GM15510 (cell line): Measurements from ENCODE around the gene ACADL.

Experiments used
- POLR2A ChIP-seq: IDR thresholded peaks from 3 replicates; pipeline ENCODE4 v1.6.1; 2011; ENCODE audit warnings: borderline replicate concordance; ENCODE audit not compliant: insufficient read length; ENCODE audit errors: extremely low read depth

ACADL gene

GRCh38 chr2:210224591-210224940, 681 bp downstream of the ACADL start:
- no peak for TF ChIP-seq POLR2A

DNA sequence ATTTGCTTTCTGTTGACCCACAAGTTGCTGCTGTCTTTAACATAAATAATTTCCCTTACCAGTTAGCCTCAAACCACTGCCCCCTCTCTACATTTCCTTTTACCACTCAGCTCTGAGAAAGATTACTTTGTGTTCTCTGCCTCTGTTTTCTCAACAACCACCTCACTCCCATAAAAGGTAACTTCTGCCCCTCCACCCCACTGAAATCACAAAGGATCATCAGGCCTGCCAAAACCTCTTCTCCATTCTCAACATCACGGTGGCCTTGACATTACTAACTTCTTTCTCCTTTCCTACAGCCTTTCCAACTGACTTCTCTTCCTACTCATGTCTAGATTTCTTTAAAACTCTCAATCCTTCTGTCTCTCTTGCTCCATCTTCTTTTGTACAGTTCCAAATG, 10.1 kb downstream of the ACADL start:
- TF ChIP-seq POLR2A: no peak

- no peak for TF ChIP-seq POLR2A
These were observed 15.1 kb downstream of the ACADL start for GRCh38 chr2:210210185-210210584.

- no peak for TF ChIP-seq POLR2A
These were observed 17.3 kb downstream of the ACADL start for GRCh38 chr2:210207929-210208328.

DNA sequence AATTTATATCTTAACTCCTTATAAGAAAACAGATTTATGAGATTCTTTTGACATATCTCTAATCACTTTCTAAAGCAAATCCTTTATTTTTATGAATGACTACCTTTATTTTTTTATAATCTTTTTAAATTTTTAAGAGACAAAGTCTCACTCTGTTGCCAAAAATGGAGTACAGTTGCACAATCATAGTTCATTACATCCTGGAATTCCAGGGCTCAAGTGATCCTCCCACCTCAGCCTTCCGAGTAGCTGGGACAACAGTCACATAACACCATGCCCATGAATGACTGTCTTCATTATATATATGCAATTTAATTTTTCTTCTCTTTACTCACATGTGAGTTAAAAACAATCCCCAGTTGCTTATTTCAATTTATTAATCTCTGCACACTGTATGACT, 21.7 kb downstream of the ACADL start:
- no peak for TF ChIP-seq POLR2A

- TF ChIP-seq POLR2A: no peak
These were observed 22.1 kb downstream of the ACADL start for GRCh38 chr2:210203147-210203546.

DNA sequence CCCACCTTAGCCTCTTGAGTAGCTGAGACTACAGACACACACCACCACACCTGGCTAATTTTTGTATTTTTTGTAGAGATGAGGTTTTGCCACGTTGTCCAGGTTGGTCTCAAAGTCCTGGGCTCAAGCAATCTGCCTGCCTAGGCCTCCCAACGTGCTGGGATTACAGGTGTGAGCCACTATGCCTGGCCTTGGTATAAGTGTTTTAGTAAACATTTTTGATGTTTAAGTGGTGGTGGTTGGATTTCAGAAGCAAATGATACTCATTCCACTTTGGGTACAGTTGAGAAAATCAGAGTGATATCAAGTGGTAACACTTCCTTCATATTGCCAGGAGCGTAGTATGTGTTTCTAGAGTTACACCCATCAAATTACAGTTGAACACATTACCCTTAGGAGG, 25.4 kb downstream of the ACADL start:
- no peak for TF ChIP-seq POLR2A

- no peak for TF ChIP-seq POLR2A
These were observed 26.0 kb downstream of the ACADL start for GRCh38 chr2:210199186-210199765.

DNA sequence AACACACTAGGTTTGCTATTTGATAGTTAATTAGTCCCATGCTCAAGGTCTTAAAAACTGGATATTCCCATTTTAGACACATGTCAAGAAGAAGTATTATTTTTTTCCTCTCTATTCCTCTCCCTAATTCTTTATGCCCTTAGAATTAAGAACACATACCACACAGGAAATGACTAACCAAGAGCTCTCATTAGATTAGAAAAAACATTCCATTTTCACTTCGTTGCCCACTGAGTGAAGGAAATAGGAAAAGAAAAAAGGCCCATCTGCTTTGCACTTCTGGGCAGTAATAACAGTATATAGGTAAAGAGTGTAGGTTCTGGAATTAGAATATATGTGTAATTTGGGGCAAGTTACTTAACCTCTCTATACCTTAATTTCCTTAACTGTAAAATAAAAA, 26.9 kb downstream of the ACADL start:
- no peak for TF ChIP-seq POLR2A

DNA sequence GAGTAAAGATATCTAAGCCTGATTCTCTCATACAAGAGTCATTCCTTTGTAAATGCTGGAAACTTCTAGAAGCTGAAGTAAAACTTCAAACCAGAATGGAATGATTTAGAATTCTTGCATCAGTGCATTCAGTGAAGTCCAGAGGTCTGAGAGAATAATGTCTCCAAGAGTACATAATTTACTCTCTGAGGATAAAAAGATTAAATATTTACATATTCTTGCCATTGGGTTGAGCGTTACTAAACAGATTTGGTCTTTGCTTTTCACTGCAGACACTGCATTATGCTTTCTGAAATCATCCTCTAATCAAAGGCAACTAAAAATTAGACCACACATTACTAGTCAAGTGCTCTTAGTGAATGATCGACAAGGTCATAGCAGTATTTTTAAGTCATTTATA, 27.5 kb downstream of the ACADL start:
- TF ChIP-seq POLR2A: no peak

DNA sequence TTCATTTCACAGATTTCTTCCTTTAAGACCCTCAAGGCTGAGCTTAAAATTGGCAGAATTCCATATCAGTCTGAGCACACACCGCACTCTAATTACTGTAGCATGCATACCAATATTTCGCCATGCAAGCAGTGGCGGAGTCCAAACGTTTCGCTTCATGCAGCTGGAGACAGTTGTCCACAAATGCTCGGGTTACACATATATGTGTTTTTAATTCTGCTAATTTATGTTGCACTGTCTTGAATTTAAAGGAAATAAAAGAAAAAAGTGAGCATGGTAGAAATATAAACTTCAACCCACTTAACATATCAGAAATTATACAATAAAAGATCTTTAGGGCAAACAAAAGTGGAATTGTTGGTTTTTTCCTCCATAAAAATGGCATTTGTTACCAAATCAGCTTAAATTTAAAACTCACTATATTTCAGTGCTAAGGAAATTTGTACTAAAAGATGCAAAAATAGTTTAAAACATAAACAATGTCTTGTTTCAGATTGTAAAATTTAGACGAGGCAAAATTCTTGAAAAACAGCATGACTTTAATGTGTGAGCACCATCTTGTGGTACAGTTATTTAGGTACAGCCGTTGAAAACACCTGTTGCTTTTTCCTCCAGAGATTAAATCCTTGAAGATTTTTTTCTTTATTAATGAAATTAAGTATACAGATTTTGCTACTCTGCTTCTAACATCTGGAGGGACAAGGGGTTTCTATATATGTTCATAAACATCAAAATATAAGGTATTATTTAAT, 30.0 kb downstream of the ACADL start:
- TF ChIP-seq POLR2A: no peak

DNA sequence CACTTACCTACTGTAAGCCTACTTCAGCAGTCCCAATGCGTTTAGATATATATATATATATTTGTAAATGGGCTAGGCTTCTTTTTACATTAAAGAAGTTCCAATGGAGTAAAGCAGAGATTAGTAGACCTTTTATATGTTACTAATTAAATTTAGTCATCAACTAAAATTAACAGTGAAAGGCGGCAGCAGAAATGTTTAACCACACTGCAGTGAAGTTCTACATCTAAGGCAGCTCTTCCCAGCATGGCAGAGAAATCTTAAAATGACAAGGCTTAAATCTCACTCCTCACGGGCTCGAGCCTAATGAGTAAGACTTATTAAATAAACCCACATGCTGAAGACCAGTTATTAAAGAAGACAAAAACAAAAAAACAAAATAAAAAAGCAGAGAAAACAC, 34.9 kb downstream of the ACADL start:
- TF ChIP-seq POLR2A: no peak

GRCh38 chr2:210189452-210190138, 35.7 kb downstream of the ACADL start:
- no peak for TF ChIP-seq POLR2A

DNA sequence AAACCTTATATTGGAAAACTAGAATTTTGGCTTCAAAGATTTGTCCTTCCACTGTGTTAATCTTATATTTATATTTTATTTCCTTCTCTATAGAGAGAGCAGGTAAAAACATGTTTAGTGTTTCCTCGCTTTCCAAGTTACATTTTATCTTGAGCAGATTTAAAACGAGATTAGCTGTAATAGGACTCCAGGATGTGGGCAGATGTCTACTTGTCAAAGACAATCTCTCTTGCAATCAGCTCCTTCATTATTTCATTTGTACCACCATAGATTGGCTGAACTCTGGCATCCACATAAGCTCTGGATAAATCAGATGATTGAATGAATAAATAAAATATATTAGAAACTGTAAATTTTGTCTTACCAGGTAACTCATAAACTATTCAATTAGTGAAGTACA, 36.5 kb downstream of the ACADL start:
- no peak for TF ChIP-seq POLR2A

- TF ChIP-seq POLR2A: no peak
These were observed 37.1 kb downstream of the ACADL start for GRCh38 chr2:210188190-210188589.

DNA sequence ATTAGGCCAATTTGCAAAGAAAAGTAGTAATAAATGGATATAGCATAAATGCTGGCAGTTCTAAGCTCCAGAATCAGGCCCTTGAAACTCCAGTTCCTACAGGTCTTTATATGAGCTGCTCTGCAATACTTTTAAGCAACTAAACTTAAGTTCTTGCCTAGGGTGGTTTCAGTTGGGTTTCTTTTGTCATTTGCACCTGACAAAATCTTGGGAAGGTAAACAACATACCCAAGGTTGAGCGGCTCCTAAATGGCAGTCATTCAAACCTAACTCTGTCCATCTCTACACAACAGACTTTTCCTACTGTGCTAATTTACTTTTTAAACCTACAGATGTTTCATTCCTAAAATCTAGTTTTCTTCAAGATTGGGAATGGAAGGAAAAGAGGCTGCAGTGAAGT, 44.8 kb downstream of the ACADL start:
- TF ChIP-seq POLR2A: no peak

GRCh38 chr2:210179351-210179990, 45.8 kb downstream of the ACADL start:
- TF ChIP-seq POLR2A: no peak

DNA sequence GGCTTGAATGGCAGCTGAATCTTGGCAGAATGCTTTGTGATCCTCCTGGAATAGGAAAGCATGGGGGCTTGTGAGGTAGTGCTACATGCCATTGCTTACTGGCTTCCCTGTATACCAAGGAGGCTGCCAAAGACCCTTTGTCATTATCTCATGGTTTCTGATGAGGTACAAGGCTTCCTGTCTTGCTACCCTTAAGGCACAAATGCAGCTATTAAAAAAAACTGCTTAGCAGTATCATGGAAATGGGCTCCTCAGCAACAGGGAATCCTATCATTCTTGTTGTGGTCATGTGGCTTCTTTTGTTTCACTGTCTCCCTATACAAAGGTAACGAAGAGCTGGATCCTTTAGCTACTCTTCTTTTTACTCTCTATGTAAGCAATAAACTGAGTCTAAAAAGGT, 47.5 kb downstream of the ACADL start:
- no peak for TF ChIP-seq POLR2A
